KBM-7 (cell line): Measurements from ENCODE around the gene RGS6.

Experiments
- DNase-seq: peaks from one replicate; pipeline ENCODE4 v3.0.0-alpha.2; 2015
- in situ Hi-C: fragments of 300-500 bp; cut with MboI; formaldehyde crosslinking; loops from 2 replicates; pipeline ENCODE4 v1.14.3; 2020; ENCODE audit warnings: low sequenced_read_pairs, low pct_unique_long_range_greater_than_20kb, mixed read lengths

RGS6 gene

GRCh38 chr14:72060460-72060859 lies 128.2 kb downstream of the RGS6 start:
- DNase-seq: no peak
- in situ Hi-C loops: no loop called here

DNA sequence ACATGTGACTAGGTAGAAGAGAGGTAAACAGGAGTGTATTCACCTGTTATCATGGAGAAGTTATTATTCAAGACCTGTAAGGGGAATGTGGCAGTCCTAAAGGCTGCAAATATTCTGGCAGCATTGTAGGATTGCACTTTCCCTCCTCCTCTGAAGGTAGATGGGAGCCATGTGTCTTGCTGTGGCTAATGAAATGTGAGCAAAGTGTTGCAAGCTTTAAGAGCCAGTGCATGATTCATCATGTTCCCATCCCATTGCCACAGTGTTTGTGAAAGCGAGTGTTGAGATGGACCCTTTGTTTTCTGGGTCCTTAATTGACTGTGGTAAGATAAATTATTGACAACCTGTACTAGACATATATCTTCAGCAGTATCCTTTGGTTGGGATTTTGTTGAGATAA lies 128.7 kb downstream of the RGS6 start:
- DNase-seq: no peak
- in situ Hi-C loops: no loop called here

- in situ Hi-C loops: no loop called here
- no peak for DNase-seq
Observed at GRCh38 chr14:72061718-72062117, 129.5 kb downstream of the RGS6 start.

DNA sequence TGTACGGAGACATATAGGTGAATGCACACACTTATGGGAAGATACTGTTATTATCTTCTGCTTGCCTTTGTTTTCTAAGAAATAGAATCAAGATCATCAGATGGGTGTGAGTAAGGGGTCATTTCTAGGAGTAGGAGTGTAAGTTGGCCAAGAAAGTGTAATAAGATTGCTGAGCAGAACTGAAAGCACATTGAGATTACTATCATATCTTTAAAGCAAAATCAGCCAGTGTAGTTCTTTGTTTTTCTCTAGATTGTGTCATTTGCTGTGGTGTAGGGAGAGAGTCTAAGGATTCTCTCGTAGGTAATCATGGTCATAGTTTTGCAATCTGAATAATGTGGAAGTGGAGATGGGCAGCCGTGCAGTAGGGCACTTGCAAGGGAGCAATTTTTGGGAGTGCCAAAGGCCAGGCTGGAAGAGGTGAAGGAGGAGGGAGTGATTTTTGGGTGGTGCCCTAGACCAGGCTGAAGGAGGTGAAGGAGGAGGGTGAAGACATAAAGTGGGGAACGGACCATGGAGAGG lies 131.6 kb downstream of the RGS6 start:
- in situ Hi-C loops: no loop called here
- no peak for DNase-seq

DNA sequence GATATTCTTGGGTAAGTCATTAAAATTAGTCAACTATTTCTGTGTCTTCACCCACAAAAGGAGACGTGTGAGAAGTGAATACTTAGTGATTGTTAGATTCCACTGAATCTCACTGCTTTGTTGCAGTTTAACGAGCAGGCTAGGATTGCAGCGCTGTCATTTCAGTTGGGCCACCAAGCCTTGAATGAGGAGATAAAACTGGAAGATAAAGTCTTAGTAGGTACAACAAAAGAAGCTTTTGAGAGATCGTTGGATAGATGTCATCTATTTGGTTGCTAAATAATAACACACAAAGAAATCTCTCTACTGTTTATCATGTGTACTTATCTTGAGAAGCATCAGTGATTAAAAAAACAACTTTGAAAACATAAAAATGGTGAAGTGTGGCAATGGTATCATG lies 132.3 kb downstream of the RGS6 start:
- in situ Hi-C loops: no loop called here
- DNase-seq: no peak

GRCh38 chr14:72070458-72070857 lies 138.2 kb downstream of the RGS6 start:
- in situ Hi-C loops: no loop called here
- no peak for DNase-seq

DNA sequence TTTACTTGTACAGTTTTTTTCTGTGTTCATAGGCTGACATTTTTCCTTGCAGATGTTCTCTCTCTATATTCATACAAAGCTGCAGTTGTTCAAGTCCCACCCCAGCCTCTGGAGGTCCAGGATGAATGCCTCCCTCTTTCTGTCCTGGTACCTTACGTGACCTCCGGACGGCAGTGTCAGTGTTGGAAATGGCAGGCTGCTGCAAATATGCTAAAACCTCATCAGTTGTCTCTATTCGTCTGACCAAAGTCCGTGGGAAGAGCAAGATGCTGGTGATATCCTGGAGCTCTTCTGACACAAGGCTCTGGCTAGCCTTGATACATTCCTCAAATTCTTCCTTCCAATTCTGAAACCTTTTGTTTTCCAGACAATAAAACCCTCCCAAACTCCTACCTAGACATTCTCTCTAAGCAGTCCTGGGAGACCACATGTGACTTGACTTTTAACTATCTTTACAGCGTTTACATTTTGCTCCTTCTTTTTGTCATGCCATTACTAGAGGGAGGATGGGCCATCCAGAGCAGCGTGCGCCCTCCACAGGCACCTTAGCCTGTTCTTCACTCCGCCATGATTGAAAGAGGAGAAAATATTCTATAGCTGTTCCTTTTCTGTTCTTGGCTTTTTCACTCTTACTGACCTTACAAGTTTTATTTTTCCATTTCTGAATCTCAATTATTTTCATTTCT lies 143.6 kb downstream of the RGS6 start:
- no peak for DNase-seq
- in situ Hi-C loops: no loop called here

DNA sequence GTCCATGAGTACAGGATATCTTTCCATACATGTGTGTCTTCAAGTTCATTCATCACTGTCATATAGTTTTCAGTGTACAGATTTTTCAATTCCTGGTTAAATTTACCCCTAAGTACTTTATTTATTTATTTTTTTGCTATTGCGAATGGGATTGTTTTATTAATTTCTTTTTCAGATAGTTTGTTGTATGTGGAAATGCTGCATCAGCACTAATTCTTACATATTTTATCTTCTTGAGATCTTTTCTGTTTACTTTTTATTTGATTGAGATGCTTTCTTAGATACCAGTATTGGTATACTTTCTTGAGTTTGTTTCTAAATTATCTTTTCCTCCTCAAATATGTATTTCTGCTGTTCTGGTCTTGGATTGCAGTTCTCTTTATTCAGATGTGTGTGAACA lies 148.9 kb downstream of the RGS6 start:
- no peak for DNase-seq
- in situ Hi-C loops: no loop called here

DNA sequence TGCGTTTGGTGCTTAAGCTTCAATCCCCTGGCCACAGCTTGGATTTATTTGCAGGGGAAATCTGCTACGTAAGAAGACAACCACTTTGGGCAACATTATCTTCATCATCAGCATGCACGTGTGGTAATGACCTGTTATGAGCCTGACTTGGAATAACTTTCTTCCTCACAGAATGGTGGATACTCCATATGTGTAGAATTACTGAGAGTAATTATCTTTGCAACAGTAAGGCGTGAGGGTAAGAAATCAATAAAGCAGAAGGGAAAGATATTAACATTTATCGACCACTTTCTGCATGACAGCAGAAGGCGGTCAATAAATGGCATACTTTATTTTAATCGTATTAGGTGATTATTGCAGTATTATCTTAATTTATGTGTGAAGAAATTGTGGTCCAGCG lies 152.7 kb downstream of the RGS6 start:
- no peak for DNase-seq
- in situ Hi-C loops: no loop called here

- no peak for DNase-seq
- in situ Hi-C loops: no loop called here
Observed at GRCh38 chr14:72089625-72090024, 157.4 kb downstream of the RGS6 start.

- no peak for DNase-seq
- in situ Hi-C loops: no loop called here
Observed at GRCh38 chr14:72094844-72095582, 162.8 kb downstream of the RGS6 start.

DNA sequence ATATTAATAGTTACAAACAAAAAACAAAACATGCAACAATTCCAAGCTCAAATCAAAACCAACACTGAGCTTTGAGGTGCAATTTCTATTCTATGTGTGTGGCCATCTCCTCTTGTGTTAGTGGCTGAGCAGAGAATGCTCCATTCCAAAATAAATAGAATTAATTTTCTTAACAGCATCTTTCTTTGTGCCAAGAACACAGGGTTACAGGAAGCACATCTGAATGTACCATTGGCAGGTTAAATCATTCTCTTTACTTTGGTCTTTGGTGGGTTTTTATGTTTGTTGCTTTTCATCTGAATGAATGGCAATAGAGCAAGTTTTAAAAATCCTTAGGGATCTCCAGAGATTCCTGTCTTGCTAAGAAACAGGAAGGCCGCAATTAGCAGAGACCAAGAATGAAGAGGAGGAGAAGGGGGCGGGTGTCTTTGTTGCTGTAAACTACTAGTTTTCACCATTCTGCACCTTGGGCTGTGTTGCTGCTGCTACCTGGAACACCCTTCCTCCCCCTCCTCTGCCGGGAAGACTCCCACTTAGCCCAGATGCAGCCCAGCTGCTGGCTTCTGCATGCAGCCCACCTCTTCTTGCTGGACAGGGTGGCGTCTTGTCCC lies 165.0 kb downstream of the RGS6 start:
- in situ Hi-C loops: no loop called here
- DNase-seq: no peak

DNA sequence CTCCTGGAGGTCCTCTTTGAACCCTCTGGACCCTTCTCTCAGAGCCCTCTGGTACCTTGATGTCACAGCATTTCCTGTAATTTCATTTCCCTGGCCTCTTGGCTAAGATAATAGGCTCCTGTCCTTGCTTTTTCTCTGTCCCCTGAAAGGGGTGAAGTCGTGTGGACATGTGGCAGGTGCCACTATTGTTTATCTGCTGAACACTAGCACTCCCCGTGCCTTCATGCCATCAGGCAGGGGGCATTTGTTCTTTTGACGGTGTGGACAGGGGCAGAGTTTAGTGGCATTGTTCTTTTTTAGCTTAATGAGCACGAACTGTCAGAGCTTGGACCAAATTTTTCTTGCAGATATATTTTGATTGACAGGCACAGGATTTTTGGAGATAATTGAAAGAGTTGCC lies 166.0 kb downstream of the RGS6 start:
- in situ Hi-C loops: no loop called here
- DNase-seq: no peak

- in situ Hi-C loops: no loop called here
- no peak for DNase-seq
Observed at GRCh38 chr14:72099566-72099965, 167.3 kb downstream of the RGS6 start.

DNA sequence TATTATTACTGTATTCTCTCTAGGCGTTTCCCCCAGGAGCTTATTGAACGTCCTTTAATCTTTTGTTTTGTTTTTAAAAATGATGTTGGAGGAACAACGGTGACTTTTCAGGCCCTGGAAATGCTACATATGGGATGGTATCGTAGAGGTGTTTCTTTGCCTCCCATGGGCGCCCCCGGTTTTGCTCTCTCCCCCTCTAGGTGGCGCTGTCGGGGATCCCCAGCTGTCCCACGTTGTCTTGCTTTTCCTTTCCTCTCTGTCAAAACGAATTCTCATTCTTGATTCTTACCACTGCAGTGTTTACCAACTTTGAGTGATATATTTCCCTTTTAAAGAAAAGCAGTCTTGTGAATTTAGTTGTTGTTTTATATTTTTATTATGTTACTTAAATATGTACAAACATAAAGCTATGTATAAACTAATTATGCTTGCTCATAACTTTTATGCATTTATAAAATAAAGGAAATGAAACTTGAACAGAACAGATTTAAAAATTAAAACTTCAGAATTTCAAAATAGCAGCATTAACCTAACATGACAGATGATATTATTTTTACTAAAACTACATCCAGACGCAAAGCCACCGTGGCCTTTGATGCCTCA lies 171.9 kb downstream of the RGS6 start:
- peak; percentile 25 for DNase-seq
- in situ Hi-C loops: no loop called here

DNA sequence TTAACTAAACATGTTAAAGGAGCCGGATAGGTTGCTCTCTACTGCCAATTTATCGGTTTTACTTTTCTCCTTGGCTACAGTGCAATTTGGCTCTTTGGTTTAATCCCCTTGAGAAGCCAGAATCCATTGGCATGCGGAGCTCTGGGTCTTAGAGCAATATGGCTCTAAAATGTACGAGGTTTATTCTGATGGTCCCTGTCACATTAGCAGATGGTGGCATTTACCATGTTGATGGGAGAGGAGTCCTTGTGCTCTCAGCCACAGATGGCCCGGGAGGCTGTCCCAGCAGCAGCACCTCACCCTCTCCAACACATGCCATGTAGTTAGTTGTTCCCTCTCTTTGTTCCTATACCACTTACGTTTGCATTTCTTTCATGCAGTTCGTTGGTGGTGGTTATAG lies 179.7 kb downstream of the RGS6 start:
- in situ Hi-C loops: no loop called here

GRCh38 chr14:72118841-72119240 lies 186.6 kb downstream of the RGS6 start:
- no peak for DNase-seq
- in situ Hi-C loops: no loop called here

More for the DNA sequence above, 179.7 kb downstream of the RGS6 start:
- DNase-seq: no peak

- in situ Hi-C loops: no loop called here
- DNase-seq: no peak
Observed at GRCh38 chr14:72120315-72120714, 188.1 kb downstream of the RGS6 start.

- DNase-seq: no peak
- in situ Hi-C loops: no loop called here
Observed at GRCh38 chr14:72123755-72124154, 191.5 kb downstream of the RGS6 start.

DNA sequence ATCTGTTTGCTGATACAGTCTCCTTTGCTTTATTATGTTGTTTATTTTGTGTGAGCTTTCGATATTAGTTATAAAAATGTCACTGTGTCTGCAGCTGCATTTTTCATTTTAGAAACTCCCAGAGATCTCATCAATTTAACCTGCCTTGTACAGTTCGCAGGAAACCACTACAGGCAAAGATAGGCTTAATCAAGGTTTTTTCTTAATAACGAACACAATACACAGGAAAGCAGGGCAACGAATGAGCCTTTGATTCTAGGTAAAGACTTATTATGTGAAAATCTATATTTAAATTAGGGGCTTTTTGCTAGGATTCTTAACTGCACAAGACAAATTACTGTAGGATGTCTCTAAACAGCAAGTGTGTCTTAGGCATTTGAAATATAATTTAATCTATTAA lies 191.9 kb downstream of the RGS6 start:
- in situ Hi-C loops: no loop called here
- no peak for DNase-seq
